Activated CD4-positive, CD25-positive, alpha-beta regulatory T cell treated with anti-CD3 and anti-CD28 coated beads, Interleukin-2, amount 50 U/mL, for 72 hours (primary cell): ENCODE data around the gene RGS7BP.

Source experiments
- DNase-seq: peaks from one replicate; pipeline ENCODE4 v3.0.0; 2021

The RGS7BP gene

GRCh38 chr5:64566310-64566916 lies 60.6 kb downstream of the RGS7BP start:
- DNase-seq = no peak

- no peak for DNase-seq
Observed at GRCh38 chr5:64569858-64570257, 64.0 kb downstream of the RGS7BP start.

- no peak for DNase-seq
Observed at GRCh38 chr5:64570395-64570996, 64.7 kb downstream of the RGS7BP start.

- DNase-seq = no peak
Observed at GRCh38 chr5:64575561-64575960, 69.7 kb downstream of the RGS7BP start.

- DNase-seq = no peak
Observed at GRCh38 chr5:64576250-64576649, 70.4 kb downstream of the RGS7BP start.

GRCh38 chr5:64585646-64586045 lies 79.8 kb downstream of the RGS7BP start:
- DNase-seq = no peak

GRCh38 chr5:64587370-64587769 lies 81.6 kb downstream of the RGS7BP start:
- DNase-seq = no peak

- no peak for DNase-seq
Observed at GRCh38 chr5:64592730-64593341, 87.0 kb downstream of the RGS7BP start.

GRCh38 chr5:64594025-64594424 lies 88.2 kb downstream of the RGS7BP start:
- no peak for DNase-seq

- DNase-seq = no peak
Observed at GRCh38 chr5:64594601-64595000, 88.8 kb downstream of the RGS7BP start.

GRCh38 chr5:64595031-64595855 lies 89.4 kb downstream of the RGS7BP start:
- no peak for DNase-seq

GRCh38 chr5:64599226-64599625 lies 93.4 kb downstream of the RGS7BP start:
- DNase-seq = no peak

GRCh38 chr5:64603676-64604075 lies 97.9 kb downstream of the RGS7BP start:
- no peak for DNase-seq

- DNase-seq = no peak
Observed at GRCh38 chr5:64606926-64607325, 101.1 kb downstream of the RGS7BP start.

GRCh38 chr5:64612344-64612961 lies 106.6 kb downstream of the RGS7BP start:
- no peak for DNase-seq

- no peak for DNase-seq
Observed at GRCh38 chr5:64615895-64616294, 110.1 kb downstream of the RGS7BP start.

- DNase-seq = no peak
Observed at GRCh38 chr5:64619609-64620008, 113.8 kb downstream of the RGS7BP start.

GRCh38 chr5:64622991-64623390 lies 117.2 kb downstream of the RGS7BP start:
- no peak for DNase-seq

GRCh38 chr5:64625678-64626077 lies 119.9 kb downstream of the RGS7BP start:
- DNase-seq = no peak

- DNase-seq = no peak
Observed at GRCh38 chr5:64628901-64629300, 123.1 kb downstream of the RGS7BP start.

- DNase-seq = no peak
Observed at GRCh38 chr5:64629841-64630240, 124.0 kb downstream of the RGS7BP start.

GRCh38 chr5:64632251-64632650 lies 126.4 kb downstream of the RGS7BP start:
- DNase-seq = no peak

- DNase-seq = no peak
Observed at GRCh38 chr5:64634997-64635686, 129.3 kb downstream of the RGS7BP start.
